SHP77 (cell line): ENCODE results near the gene IFT52.
A peak's percentile ranks its signal among the peaks of the same experiment; 100 is the strongest.

Experiments used
- DNase-seq, 2 experiments: peaks; one replicate each; lab custom pipeline; 2025; lab: John Stamatoyannopoulos, UW

IFT52 gene, protein sequence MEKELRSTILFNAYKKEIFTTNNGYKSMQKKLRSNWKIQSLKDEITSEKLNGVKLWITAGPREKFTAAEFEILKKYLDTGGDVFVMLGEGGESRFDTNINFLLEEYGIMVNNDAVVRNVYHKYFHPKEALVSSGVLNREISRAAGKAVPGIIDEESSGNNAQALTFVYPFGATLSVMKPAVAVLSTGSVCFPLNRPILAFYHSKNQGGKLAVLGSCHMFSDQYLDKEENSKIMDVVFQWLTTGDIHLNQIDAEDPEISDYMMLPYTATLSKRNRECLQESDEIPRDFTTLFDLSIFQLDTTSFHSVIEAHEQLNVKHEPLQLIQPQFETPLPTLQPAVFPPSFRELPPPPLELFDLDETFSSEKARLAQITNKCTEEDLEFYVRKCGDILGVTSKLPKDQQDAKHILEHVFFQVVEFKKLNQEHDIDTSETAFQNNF

DNA sequence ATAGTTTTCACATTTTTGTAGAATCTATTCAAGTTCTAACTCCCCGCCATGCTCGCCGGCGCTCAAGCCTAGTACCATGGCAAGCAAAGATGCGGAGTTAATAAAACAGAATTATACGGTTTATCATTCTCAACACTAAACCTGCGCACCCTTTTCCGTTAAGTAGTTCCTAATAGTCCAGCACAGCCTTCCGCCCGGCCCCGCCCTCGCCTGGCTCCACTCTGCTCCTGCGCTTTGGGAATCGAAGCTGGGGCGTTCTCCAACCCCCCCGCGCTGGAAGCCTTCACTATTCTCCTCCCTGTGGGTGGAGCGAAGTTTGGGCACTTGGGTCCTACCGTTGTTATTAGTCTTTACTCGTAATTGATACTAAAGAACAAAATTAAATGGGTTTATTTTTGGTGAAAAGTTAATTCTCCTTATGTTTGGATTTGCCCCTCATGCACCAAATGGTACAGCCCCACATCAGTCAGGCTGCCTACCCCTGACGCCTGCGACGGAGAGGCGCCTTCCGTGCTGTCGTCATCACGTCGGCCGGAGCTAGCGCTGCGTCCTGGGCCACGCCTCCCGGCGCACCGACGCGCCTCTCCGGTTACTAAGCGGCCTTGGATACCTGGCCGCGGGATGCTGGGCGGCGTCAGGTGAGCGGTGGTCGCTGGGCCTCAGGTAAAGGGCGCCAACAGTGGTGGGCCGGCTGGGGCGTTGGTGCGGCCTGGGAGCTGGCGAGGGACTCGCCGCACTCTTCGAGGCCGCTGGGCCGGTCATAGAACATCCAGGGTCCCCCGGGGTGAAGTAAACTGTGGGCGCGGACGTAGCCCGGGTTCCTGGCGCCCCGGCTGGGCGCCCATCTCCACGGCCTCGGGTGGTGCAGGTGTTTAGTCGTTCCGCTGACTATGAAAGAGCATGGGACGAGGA, at the start of gene IFT52:
TSS of gene IFT52 (plus strand) at position 546 of the 912 bp plus-strand sequence. CDS start 3,762 bp downstream, outside the sequence.
- DNase-seq = peak; percentile 88 to 91

DNA sequence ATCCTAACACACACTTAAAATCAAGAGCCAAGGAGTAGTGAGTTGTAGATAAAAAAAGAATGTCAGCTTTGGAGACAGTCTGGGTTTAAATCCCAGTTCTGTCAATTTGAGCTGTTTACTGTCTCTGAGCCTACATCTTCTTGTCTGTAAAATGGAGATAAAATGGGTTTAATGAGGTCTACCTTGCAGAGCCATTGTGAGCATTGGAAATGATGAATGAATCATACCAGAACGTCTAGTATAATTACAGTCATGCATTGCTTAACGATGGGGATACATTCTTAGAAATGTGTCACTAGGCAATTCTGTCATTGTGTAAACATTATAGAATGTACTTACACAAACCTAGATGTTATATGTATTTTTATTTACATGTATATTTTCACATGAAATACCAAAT, 49.5 kb upstream of the IFT52 start:
- DNase-seq = no peak

DNA sequence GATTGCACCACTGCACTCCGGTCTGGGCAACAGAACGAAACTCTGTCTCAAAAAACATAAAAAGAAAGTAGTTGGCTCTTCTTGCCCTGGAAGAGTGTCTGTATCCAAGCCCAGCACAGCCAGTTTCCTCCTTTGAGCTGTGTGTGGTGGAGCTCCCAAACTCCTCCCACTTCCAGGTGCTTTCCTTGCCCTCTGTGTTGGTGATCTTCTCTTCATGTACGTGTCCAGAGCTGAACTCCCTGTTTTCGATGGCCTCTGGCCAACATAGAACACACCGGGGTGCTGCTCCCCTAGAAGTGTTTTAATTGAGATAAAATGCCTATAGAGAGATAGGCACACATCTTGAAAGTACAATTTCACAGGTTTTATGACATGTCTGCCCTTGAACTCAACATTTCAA, 48.6 kb upstream of the IFT52 start:
- DNase-seq = no peak

DNA sequence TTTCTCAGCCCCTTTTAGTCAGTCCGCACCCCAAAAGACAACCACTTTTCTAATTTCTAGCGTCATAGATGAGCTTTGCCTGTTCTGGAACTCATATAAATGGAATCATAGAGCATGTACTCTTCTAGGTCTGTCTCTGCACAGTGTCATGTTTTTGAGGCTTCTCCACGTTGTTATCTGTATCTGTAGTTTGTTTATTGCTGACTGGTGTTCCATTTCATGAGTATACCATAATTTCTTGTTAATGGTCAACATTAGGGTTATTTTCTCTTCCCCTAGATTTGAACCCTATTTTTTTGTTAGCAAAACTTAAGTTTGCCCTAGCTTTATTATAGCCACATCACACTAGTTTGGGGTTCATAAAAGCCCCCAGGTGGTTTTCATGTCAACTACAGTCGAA, 48.1 kb upstream of the IFT52 start:
- no peak for DNase-seq

DNA sequence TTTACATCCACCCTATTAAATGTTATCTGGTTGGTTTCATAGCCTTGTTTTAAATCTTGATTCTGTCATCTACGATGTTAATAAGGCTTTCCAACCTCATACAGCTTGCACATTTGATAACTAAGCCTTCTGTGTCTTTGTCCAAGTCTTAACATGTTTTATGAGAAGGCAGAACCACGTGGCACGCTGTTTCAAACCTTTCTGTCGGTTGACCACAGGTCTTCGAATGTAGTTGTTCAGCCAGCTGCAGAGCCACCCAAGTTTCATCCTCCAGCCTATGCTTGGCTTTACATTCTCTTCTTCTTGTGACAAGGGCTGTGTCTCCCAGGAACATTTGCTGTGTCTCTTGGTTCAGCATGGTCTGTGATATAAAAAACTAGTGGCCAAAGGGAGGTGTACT, 47.6 kb upstream of the IFT52 start:
- DNase-seq = no peak

DNA sequence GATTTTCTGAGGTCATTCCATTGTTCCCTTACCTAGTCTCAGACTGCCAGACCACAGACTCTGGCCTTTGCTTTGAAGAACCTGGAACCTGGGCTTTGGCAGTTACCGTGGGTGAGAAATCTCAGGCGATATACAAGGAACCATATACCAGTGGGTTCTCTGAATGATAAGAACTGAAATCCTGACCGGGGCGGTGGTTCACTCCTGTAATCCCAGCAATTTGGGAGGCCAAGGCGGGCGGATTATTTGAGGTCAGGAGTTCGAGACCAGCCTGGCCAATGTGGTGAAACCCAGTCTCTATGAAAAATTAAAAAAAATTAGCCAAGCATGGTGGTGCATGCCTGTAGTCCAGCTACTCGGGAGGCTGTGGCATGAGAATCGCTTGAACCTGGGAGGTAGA, 46.2 kb upstream of the IFT52 start:
- DNase-seq = no peak

DNA sequence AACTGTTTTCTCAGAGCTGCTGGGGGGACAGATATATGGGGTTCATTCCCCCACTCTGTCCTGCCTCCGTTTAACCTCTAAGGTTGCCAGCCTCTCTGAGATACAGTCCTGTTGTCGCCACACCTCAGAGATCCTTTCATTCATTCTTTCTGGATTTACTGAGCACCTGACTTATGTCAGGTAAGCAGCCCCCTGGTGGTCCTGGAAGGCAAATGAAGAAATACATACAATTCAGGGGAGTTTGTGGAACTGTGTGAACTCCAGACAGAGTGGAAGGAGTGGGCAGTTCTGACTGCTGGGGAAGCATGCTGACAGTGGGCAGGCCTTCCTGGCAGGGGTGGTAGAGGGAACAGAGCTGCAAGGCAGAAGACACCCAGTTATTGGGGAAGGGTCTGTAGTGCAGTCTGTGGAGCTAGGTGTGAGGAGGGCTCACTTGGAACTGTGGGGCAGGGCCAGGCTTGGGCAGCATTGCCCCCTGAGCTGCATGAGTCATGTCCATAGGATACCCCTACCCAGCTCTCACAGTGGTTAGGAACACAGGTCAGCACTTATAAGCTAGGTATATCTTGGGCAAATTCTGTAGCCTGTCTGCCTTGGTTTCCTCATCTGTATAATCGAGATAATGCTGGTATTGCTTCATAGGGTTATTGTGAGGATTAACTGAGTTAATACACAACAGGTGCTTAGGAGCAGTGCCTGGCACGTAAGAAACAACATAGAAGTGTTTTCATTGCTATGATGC, 44.7 kb upstream of the IFT52 start:
- DNase-seq = no peak

DNA sequence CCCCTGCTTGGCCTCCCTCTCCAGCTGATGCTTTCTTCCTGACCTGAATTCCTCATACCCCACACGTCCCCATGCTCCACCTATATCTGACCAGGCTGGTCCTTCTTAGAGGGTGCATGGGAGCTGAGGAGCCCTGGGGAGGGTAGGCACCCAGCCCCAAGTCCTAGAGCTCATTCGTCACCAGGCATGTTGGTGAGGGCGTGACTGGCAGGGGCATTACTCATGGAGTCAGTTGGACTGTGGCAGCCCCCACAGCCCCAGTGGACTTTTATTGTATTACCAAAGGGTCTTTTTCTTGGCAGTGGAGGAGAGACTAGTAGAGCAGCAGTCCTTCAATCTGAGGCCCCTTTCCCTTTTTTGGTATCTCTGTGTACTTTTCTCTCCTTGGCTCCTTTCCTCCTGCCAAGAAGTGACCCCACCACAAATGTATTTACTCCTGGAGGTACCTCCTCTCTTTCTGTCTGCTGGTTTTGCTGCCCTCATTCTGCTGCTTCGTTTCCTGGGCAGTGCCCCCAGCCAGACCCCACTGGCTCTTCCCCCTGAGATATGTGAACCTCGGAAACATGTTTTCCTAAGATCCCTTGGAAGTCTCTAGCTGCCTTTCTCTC, 42.4 kb upstream of the IFT52 start:
- no peak for DNase-seq

DNA sequence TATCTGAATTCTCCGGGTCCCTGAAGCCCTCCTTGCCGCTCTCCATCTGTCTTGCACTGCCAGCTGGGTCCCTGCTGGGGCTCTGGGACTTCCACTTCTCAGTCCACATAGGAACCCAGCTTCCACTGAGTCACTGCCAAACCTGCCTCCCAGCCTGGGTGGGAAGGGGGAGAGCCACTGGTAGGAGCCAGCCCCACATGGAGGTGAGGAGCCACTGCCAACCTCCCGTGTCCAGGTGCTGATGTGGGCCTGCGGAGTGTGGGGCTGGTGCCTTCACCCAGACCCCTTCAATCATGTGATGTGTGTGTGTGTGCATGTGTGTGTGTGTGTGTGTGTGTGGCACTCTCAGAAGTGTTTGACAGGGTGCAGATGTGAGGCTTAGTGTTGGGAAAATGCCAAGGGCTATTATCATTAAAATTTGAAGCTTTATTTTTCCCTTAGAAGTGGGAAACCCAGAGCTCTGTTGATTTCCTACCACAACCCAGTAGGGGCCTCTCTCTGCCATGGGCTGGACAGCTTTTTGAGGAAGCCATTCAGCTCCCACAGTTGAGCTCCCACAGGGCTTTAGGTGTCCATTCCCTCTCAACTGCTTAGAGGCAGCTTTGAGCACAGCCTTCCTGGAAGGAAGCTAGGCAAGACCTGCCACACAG, 41.2 kb upstream of the IFT52 start:
- DNase-seq = no peak

DNA sequence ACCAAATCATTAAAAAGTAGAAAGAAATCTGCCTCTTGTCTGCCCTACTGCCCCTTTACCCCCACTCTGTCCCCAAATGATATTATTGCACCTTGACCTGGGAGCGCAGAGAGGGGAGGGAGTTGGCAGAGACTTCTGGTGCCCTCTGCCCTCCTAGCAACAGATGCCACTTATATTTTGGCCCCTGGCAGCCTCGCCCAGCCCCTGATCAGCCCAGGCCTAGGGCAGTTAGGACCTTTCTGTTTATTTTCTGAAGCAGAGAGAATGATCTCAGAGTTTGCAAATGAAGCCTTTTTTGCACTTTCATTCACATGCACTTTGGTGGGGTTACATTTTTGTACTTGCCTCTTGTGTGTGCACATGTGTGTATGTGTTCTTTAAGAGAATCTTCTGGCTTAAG, 40.3 kb upstream of the IFT52 start:
- DNase-seq = no peak

DNA sequence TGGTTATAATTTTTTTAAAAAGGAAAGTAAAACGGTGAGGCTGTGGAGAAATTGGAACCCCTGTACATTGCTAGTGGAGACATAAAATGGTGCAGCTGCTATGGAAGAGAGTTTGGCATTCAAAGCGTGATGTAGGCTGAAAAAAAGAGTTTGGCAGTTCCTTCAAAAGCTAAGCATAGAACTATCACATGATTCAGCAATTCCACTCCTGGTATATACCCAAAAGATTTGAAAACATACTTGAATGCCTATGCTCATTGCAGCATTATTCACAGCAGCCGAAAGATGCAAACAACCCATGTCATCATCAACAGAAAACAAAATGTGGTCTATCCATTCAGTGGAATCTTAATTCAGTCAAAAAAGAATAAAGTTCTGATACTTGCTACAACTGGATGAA, 36.4 kb upstream of the IFT52 start:
- no peak for DNase-seq

DNA sequence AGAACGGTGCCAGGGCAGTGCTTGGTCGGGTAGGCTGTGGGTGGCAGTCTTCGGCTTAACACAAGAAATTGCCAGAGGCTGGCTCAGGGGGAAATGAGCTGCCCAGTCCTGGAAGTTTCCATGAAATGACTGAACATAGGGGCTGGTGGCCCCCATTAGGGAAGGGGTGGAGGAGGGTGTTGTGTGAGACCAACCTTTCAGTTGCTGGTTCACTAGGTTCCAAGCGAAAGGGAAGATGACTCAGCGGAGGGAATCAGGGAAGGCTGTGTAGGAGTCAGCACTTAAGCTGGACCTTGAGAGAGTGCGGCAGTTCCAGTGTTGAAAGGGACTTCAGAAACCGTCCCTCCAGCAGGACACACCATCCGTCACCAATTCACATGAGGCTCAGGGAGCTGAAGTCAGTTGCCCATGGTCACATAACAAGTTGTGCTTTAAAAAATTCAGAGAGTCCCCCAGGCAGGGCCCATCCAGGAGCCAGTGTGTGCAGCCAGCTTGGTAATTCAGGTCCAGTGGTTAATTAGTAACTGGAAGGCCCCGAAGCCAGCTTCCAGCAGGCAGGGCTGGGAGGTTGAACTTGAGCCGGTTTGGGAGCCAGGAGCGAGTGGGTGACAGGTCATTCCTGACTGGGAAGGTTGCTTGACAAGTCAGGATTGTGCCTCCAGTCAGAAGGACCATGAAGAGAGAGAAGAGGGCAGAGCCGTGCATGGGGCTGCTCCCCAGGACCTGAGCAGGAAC, 32.2 kb upstream of the IFT52 start, which contains the start of gene SGK2:
TSS of gene SGK2 (plus strand) at position 616 of the 735 bp plus-strand sequence. CDS start 7,469 bp downstream, outside the sequence.
- DNase-seq = no peak

DNA sequence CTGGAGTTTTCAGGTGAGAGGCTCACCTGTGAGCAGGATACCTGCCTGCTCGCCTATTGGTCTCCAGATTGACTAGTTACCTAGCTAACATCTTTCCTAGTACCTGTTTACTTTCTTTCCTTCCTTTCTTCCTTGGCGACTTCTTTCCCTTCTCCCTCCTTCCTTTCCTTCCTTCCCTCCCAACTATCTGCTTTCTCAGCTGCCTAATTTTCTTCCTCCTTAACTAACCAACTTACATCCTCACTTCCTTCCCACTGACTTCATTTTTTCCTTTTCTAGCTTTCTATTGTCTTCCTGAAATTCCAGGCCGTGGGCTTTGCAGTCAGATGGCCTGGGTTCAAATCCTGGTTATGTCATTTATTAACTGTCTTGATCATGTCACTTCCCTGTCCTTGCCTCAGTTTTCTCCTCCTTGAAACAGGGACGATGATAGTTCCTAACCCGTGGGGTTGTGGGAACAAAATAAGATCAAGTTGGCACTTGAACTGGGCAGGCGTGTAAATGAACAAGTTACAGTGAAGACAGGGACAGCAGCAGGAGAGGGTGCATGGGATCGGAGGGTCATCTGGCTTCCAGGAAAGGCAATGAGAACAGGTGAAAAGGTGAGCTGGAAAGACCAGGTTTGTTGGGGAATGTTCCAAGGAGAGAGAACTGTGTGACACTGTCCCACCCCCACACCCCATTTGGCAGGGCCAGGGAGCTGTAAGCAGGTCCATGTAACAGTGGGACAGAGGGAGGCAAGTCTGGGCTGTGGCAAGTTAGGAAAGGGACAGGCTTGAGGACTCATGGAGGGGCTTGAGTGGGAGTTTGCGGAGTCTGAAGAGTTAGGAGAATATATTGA, 31.4 kb upstream of the IFT52 start:
- DNase-seq = no peak

DNA sequence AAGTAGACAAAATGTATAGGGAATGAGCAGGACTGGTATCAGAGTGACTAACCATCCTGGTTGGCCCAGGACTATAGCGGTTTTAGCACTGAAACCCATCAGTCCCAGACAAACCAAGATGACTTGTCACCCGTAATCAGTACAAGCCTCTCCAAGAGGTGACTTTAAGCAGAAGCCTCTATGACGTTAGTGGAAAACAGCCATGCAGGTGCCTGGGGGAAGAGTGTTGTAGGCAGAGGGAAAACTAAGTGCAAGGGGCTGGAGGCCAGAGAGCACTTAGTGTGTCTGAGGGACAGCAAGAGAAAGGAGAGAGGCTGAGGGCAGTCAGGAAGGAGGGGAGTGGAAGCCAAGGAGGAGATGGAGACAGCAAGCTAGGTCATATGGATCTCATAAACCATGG, 29.8 kb upstream of the IFT52 start:
- no peak for DNase-seq

DNA sequence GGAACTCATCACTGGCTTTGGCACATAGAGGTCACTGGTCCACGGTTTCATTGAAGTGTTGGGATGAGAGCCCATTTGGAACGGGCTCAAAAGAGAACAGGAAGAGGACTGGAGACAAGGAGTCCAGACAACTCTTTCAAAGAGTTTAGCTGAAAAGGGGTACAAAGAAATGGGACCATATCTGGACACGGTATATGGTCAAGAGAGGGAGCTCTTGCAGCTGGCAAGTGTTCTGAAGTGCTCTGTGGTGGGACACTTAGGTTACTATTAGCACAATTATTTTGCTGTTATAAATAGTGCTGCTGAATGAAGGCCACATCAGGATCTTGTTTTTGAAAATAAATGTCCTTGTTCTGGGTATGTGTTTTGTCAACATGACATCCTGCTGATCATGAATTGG, 27.3 kb upstream of the IFT52 start:
- DNase-seq = no peak

DNA sequence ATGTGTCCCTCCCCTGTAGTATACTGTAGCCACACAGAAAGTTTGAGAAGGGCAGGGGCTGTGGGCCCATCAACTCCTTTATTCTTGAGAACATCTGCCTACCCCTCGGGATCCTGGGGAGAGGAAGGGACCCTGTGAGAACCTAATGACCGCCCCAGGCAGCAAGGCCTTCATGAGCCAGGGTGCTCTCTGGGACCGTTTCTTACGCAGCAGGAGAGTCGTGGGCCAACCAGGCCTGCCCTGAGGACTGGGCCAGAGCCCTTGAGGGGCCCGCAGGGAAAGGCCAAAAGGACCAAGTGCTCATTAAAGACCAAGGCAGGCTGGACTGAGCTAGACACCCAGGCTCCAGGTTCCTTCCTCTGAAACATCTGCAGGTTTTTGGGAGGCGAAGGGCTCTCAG, 26.7 kb upstream of the IFT52 start:
- no peak for DNase-seq

DNA sequence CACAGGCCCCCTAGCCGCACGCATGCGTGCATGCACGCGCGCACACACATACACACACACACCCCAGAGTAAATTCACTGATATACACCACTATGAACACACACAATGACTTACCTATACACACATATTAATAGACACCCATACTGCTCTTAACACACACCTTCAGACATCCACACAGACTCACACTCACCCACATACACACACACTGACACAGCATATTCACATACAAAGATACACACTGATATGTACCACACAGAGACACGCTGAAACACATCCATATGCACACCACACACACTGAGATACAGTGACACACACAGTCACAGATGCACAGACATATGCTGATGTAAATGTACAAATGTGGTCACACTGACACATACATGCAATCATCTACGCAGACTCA, 26.3 kb upstream of the IFT52 start:
- no peak for DNase-seq

DNA sequence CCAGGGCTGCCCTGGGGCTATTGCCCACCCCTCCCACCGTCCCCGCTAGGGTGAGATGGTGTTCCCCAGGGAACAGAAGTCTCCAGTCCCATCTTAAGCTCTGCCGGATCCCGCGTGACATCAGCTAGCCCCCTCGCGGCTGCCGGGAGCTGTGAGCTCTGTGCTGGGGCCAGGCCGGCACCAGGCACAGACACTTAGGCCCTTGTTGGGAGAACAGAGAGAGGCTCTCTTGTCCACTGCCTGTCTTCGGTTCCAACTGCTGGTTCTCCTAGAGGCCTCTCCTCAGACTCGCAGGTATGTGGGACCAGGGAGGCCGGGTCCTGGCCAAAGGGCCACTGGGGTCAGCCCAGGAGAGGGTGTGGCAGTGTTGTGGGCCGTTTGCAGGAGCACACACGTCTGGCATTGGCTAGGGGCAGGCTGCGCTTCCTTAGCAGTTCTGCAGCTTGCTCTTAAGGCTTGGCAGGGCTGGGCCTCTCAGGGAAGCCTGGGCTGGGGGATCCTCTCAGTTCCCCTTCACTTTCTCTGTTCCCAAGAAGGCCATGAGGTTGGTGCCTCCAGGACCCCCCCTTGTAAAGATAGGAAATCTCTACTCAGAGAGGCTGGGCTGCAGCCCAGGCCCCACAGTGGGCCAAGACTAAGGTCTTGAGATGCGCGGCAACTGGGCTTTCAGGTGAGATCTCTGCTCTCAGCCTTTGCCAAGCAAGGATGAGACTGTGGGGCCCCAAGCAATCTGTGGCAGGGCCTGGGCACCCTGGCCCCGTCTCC, 25.6 kb upstream of the IFT52 start:
- DNase-seq = no peak

DNA sequence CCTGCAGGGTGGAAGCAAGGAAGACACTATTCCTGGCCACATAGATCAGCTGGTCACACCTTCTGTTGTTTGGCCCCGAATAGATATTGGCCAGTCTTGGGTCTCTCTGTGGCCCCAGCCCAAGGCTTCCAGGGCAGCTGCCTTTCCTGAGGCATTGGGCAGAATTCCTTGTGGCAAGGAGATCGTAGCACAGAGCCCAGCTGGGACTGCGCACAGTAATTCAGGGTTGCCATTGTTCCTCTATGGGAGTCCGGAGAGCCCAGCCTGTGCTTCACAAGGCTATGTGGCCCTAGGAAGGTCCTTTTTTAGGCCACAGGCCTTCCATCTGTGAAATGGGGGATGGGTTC, 25.0 kb upstream of the IFT52 start:
- DNase-seq = no peak
